GM21447 (cell line): Measurements from ENCODE around the gene ELP4.
"Not testable (repeated sequence)": the region's sequence is repeated elsewhere in the genome, so short reads cannot be mapped to it uniquely, and the experiment has no call there.

Experiments used
- ATAC-seq: cut with Tn5 transposase; IDR thresholded peaks from one replicate; pipeline ENCODE4 v1.9.1; 2021; ENCODE audit not compliant: unreplicated experiment

Gene ELP4

GRCh38 chr11:31509429-31510345 is at the start of gene ELP4, which contains the start of gene IMMP1L:
ELP4 (plus strand) TSS chr11:31509767; CDS start chr11:31509785, 18 bp downstream.
IMMP1L (minus strand) TSS chr11:31509622; CDS start chr11:31463276, 46,346 bp downstream.
- ATAC-seq: peak; percentile 100

DNA sequence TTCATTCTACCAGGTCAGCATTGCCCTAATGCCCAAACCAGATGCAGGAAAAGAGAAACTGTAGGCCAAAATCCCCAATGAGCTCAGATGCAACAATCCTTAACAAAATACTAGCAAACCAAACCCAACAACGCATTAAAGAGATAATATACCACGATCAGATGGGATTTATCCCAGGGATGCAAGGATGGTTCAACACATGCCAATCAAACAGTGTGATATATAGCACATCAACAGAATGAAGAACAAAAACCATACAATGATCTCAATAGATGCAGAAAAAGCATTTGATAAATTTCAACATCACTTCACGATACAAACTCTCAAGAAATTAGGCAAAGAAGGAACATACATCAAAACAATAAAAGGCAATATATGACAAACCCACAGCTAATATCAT is 45.1 kb upstream of the ELP4 start:
- no peak for ATAC-seq

- ATAC-seq: no peak
Observed at GRCh38 chr11:31474083-31474482, 35.5 kb upstream of the ELP4 start.

GRCh38 chr11:31477528-31478222 is 31.9 kb upstream of the ELP4 start:
- no peak for ATAC-seq

GRCh38 chr11:31478223-31478590 is 31.4 kb upstream of the ELP4 start:
- ATAC-seq: no peak

DNA sequence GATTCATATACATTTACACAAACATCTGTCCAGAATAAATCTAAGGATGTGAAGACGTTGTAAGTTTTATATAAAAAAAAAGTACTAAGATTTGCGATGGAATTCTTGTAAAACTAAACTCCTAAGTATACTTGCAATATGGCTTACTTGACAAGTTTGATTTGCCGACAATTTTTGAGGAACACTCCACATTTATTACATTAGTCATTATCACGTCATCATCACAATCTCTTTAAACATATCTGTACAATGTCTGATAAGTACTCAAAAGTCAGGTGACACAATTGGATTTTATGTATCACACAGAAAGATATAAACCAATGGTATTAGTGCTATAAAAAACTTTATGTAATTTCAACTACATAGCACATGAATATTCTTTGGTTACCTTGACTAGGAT is 30.5 kb upstream of the ELP4 start:
- ATAC-seq: no peak

- ATAC-seq: no peak
Observed at GRCh38 chr11:31480930-31481329, 28.6 kb upstream of the ELP4 start.

- no peak for ATAC-seq
Observed at GRCh38 chr11:31484497-31484896, 25.1 kb upstream of the ELP4 start.

DNA sequence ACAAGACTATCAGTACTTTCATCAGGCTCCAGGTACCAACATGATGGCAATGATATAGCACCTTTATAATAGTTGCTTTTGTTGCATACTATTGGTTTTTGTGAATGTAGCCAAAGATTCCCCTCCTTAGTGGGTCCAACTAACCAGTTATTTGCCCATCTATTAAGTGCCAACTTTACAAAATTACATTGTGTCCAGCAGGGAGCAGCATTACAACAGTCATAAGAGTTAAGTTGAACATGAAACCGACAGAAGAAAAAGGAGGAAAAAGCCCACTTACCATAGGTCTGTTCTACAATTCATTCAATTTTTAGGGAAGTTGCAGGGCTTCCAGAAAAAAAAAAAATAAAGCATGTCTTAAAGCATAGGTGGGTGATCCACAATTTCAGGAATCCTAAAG is 21.7 kb upstream of the ELP4 start:
- no peak for ATAC-seq

DNA sequence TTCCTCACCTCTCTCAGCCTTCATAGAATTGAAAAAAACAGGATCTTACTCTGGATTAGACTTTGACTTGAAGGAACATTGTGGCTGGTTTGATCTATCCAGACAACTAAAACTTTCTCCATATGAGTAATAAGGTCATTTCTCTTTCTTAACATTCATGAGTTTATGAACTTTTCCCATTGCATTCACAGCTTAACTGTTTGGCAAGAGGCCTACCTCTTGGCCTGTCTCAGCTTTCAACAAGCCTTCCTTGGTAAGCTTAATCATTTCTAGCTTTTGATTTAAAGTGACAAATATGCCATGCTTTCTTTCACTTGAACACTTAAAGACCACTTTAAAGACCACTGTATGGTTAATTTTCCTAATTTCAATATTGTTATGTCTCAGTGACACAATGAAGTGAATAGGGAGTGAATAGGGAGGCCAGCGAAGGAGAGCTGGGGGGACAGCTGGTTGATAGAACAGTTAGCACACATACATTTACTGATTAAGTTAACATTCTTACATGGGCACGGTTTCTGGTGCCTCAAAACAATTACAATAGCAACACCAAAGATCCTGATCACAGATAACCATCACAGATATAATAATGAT is 17.1 kb upstream of the ELP4 start:
- ATAC-seq: no peak

- no peak for ATAC-seq
Observed at GRCh38 chr11:31493235-31493634, 16.3 kb upstream of the ELP4 start.

DNA sequence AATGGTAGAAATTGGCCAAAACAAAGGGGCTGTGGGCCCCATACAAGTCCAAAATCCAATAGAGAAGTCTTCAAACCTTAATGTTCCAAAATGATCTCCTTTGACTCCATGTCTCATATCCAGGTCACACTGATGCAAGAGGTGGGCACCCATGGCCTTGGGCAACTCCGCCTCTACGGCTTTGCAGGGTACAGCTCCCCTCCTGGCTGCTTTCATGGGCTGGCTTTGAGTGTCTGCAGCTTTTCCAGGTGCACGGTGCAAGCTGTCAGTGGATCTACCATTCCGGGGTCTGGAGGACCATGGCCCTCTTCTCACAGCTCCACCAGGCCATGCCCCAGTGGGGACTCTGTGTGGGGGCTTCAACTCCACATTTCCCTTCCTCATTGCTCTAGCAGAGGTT is 15.8 kb upstream of the ELP4 start:
- ATAC-seq: not testable (repeated sequence)

DNA sequence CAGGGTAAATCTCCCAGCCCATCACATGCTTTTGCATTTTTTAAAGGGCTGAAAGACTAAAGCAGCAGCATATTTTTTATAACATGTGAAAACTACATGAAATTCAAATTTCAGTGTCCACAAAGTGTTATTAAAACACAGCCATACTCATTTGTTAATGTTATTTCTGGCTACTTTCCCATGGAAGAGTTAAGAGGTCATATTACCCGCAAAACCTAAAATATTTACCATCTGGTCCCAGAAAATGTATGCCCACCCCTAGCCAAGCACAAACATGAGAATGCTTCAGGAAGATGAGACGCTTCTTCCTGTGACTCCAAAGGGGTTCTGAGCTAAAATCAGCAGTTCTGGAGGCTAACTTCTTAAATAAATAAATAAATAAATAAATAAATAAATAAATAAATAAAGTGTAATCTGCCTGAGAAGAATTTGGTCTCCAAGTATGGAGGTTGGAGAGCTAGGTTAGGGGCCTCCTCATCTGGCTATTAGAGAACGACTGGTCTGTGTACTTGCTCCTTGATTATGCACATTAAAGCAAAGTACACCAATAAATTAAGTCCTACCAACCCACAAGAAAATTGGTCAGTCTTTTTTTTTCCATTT is 9.9 kb upstream of the ELP4 start:
- ATAC-seq: no peak

DNA sequence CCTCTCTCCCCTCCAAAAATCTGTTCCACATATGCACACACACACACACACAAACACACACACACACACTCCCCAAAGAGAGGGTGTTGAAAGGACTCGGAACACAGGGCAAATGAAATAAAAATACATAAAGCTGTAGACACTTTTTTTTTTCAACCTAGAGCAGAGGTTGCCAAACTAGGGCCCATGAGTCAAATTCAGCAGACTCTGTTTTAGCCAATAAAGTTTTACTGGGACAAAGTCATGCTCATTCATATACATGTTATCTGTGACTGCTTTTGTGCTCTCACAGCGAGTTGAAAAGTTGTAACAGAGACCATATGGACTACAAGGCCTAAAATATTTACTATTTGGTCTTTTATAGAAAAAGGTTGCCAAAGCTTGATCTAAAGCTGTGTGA is 9.0 kb upstream of the ELP4 start:
- ATAC-seq: no peak

GRCh38 chr11:31509051-31509428 is 527 bp upstream of the ELP4 start:
- peak; percentile 15 for ATAC-seq

- ATAC-seq: no peak
Observed at GRCh38 chr11:31512117-31512516, 2.5 kb downstream of the ELP4 start.

DNA sequence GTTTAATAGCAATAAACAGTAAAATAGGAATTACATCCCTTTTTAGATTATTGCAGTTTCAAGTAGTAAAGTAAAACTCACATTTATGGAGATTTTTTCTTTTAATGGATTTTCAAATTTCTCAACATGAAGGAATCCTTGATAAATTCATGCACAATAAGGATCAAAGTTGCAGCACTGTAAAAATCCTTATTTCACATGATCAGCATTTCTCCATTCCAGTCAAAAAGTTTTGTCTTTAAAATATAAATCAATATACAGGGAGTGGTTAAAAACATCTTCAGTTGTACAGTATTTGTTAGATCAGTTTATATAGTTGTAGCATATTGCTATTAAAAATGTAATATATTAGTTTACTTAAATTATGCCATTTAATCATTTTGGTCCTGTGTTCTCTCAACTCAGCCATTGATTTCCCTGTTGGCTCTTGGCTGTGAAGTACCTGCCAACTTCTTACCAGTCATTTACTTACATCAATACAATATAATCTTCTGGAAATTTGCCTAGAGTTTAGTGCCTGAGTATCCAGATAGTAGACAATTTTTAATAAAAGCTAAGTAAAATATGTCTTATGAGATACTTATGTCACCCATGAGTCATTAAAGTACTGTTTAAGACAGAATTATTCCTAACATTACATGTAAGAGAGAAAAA is 12.1 kb downstream of the ELP4 start:
- ATAC-seq: no peak

GRCh38 chr11:31529189-31529588 is 19.6 kb downstream of the ELP4 start:
- ATAC-seq: no peak

DNA sequence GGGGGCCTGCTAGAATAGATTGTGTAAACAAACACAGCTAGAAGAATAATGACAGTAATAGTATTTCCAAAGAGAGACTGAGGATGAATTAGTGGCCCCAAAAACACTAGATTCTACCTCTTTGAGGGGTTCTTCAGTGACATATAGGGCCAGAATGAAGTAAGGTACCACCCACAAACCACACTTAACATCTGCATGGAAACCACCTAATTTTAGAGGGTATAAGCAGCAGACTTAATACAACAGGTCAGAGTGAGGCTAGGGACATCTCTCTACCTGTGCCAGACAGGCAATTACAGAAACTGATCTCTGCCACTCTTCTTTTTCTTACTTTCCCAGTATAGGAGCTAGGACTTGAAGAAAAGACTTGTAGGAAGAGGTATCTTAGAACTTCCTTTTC is 20.1 kb downstream of the ELP4 start:
- no peak for ATAC-seq

- no peak for ATAC-seq
Observed at GRCh38 chr11:31531293-31531692, 21.7 kb downstream of the ELP4 start.

- no peak for ATAC-seq
Observed at GRCh38 chr11:31535479-31535878, 25.9 kb downstream of the ELP4 start.
